Astrocyte of the spinal cord (primary cell): ENCODE results near the gene TCF21.

Experiments used
- DNase-seq: peaks from one replicate; pipeline ENCODE4 v3.0.0; 2011; ENCODE audit warnings: low read depth, low spot score
- H3K4me3 ChIP-seq: 2 replicates; pipeline ENCODE4 v1.5.1; 2011; ENCODE audit warnings: low read depth, mild to moderate bottlenecking, low read length, moderate library complexity
- in situ Hi-C: cut with HindIII; loops from 2 replicates; pipeline ENCODE4 v1.10.0; 2017; ENCODE audit warnings: low sequenced_read_pairs
- TF ChIP-seq, protein P1 (sequence below): IDR thresholded peaks from 2 replicates; pipeline ENCODE4 v1.5.1; 2012; ENCODE audit warnings: low read depth, mild to moderate bottlenecking, low read length, inconsistent platforms

The TCF21 gene

DNA sequence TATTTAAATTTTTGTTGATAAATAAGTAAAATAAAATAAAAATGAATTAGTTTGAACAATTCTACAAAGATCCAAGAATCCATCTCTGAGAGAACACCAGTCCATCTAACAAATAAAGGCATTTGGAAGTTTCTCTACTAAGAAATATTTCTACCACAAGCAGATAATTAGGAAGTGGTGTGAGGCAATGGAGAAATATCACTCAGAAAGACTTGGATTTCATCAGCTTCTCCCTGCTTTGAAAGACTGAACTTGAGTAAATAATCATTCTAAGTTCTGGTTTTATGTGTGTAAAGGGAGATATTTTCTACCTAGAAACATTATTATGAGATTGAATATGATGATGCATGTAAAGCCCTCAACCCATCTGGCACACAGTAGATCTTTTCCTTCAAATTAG lies 17.8 kb upstream of the TCF21 start:
- TF ChIP-seq, protein P1, sequence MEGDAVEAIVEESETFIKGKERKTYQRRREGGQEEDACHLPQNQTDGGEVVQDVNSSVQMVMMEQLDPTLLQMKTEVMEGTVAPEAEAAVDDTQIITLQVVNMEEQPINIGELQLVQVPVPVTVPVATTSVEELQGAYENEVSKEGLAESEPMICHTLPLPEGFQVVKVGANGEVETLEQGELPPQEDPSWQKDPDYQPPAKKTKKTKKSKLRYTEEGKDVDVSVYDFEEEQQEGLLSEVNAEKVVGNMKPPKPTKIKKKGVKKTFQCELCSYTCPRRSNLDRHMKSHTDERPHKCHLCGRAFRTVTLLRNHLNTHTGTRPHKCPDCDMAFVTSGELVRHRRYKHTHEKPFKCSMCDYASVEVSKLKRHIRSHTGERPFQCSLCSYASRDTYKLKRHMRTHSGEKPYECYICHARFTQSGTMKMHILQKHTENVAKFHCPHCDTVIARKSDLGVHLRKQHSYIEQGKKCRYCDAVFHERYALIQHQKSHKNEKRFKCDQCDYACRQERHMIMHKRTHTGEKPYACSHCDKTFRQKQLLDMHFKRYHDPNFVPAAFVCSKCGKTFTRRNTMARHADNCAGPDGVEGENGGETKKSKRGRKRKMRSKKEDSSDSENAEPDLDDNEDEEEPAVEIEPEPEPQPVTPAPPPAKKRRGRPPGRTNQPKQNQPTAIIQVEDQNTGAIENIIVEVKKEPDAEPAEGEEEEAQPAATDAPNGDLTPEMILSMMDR, result no peak
- H3K4me3 ChIP-seq, result no peak overlapping the region
- DNase-seq, result no peak
- in situ Hi-C loops, result no loop called here

DNA sequence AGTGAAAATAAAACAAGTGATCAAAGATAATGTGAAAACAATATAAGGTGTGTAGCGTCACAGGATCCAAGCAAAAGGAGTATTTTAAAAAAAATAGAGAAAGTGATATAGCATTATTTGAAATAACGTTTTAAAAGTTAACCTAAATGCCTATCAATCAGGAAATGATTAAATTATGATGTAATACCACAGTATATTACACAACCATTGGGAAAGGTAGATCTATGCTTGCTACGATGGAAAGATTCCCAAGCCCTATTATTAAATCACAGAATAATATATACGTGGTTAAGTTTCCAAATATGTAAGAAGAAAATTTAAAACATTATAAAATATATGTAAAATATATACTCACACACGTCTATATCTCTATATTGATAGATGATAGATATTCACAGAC lies 15.4 kb upstream of the TCF21 start:
- TF ChIP-seq, protein P1, result no peak
- H3K4me3 ChIP-seq, result no peak overlapping the region
- no peak for DNase-seq
- in situ Hi-C loops, result no loop called here

DNA sequence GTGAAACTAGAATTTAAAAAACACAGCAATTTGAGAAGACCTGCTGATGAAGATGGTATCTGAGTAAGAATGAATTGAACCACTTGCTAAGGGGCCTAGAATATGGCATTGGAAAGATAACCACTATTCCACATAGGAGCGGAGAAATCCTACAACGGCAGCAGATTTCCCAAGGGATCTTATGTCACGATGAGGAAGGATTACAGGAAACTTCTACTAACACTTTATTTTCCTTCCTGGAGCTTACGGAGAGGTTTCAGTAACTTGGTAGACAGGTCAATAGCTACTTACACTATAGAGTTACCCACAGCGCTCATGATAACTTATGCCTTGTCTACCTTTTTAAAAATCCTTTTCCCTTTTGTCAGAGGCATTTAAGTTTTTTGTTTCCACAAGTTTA lies 11.8 kb upstream of the TCF21 start:
- no peak for DNase-seq
- in situ Hi-C loops, result no loop called here
- no peak overlapping the region for H3K4me3 ChIP-seq
- TF ChIP-seq, protein P1, result no peak

DNA sequence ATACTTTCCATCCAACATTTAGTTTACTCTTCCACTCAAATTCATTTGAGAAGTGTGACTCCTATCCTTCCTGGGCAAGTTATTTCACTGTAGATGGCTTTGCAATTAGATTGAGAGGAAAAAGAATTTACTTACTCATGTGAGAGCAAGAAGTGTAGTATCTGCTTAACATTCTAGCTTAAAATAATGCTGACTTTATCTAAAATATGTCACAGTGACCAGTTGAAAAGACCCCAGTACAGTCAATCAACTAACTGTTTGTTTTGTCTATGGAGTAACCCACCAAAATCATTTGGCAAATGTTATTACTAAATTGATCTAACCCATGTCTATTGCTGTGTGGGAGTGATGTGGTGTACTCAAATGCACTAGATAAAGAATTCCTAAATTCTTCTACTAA lies 8.9 kb upstream of the TCF21 start:
- H3K4me3 ChIP-seq, result no peak overlapping the region
- TF ChIP-seq, protein P1, result no peak
- no peak for DNase-seq
- in situ Hi-C loops, result no loop called here

DNA sequence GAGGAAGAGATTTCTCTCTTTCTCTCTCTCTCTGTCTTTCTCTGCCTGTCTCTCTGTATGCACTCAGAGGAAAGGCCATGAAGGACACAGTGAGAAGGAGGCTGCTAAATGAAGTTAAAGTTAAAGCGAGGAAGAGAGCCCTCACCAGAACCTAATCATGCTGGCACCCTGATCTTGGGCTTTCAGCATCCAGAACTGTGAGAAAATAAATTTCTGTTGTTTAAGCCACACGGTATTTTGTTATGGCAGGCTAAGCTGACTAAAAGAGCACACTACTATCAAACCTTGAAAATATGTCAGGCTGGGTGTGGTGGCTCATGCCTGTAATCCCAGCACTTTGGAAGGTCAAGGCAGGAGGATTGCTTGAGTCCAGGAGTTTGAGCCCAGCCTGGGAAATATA lies 8.0 kb upstream of the TCF21 start:
- H3K4me3 ChIP-seq, result no peak overlapping the region
- DNase-seq, result no peak
- in situ Hi-C loops, result no loop called here
- TF ChIP-seq, protein P1, result no peak

DNA sequence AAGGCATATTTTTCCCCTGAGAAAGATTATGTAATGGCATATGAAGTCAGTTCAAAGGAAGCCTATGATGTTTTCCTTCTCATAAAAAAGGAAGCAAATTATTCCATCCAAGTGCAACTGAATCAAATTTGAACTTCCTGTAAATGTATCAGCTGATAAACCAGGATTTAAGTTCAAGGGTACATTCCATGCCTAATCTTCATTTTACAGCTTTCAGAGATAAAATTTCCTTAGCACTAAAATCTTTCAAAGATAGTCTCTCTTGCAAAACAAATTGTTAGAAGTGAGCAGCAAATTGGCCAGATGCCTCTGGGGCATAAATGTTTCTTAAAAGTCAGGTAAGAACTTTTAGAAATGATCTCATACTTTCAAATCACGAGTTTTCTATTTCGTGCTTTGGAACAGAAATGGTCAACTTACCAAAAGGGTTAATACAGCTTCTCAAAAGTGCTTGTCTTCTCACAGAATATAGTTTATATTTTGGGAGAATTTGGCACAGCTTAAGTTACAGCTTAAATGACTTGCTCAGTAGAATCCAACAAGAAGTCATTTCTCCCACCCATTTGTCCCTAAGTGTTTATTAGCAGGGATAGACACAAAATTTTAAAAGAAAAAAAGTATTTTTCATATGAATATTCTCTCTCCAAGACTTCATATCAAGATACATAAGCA lies 2.7 kb upstream of the TCF21 start:
- TF ChIP-seq, protein P1, result no peak
- H3K4me3 ChIP-seq, result no peak overlapping the region
- in situ Hi-C loops, result no loop called here
- DNase-seq, result no peak
